Ectodermal cell (in vitro differentiated cells): ENCODE data around the gene IFNA6. TPM values are rescaled to one million over a fixed set of nuclear protein-coding genes. Genes with fewer than 3 reads are reported as not detected.
"Not testable (repeated sequence)": the region's sequence is repeated elsewhere in the genome, so short reads cannot be mapped to it uniquely, and the experiment has no call there.

Experiments used
- H3K27ac ChIP-seq: 2 replicates; pipeline ENCODE4 v1.7.0; 2013; ENCODE audit warnings: mild to moderate bottlenecking, low read depth, low read length; ENCODE audit not compliant: insufficient read depth, poor library complexity, severe bottlenecking
- H3K27me3 ChIP-seq: 2 replicates; pipeline ENCODE4 v1.7.0; 2013; ENCODE audit warnings: mild to moderate bottlenecking, low read length; ENCODE audit not compliant: insufficient read depth, control insufficient read depth, poor library complexity, severe bottlenecking
- H3K36me3 ChIP-seq: one replicate; pipeline ENCODE4 v1.7.0; 2013; ENCODE audit warnings: low read length; ENCODE audit not compliant: control insufficient read depth, insufficient read depth
- H3K4me1 ChIP-seq: one replicate; pipeline ENCODE4 v1.7.0; 2013; ENCODE audit warnings: low read length; ENCODE audit not compliant: control insufficient read depth, insufficient read depth
- H3K4me3 ChIP-seq: 2 replicates; pipeline ENCODE4 v1.7.0; 2013; ENCODE audit warnings: low read depth, low read length, control low read depth; ENCODE audit not compliant: insufficient read depth
- H3K9me3 ChIP-seq: 2 replicates; pipeline ENCODE4 v1.7.0; 2013; ENCODE audit warnings: mild to moderate bottlenecking, low read length, moderate library complexity; ENCODE audit not compliant: control insufficient read depth
- WGBS, 2 experiments: methylation state at CpG; one replicate each; pipeline ENCODE4 v1.1.7; 2013; ENCODE audit warnings: missing lambda C conversion rate in 2 of 2; 5-methylcytosine and 5-hydroxymethylcytosine counted together
- polyA plus RNA-seq, 4 experiments: library from polyadenylated mRNA; stranded (reverse); fragments of 50-300 nt; gene quantifications; one replicate each; pipeline ENCODE4 v1.2.3, GENCODE V29; 2013

Gene IFNA6
- not detected for polyA plus RNA-seq (2013, experiment 1 of 4)
- polyA plus RNA-seq (2013, experiment 2 of 4), result not detected
- not detected for polyA plus RNA-seq (2013, experiment 3 of 4)
- polyA plus RNA-seq (2013, experiment 4 of 4), result not detected

GRCh38 chr9:21350787-21351186, at the start of gene IFNA6:
Gene IFNA6, minus strand, starts transcription at chr9:21350887. Its CDS starts 0 bp downstream, at chr9:21350887.
- no CpG with 5 or more reads among the region's 1 CpG for WGBS, 2 experiments
- no peaks in the 10 kb centered on the region for H3K9me3 ChIP-seq
- H3K36me3 ChIP-seq, result no peaks in the 10 kb centered on the region
- H3K27me3 ChIP-seq, result no peaks in the 10 kb centered on the region
- H3K27ac ChIP-seq, result no peak within 1 kb of the TSS
- H3K4me1 ChIP-seq, result no peaks in the 10 kb centered on the region
- H3K4me3 ChIP-seq, result no peak within 1 kb of the TSS

GRCh38 chr9:21399956-21400355, 49.3 kb upstream of the IFNA6 start:
- 91% methylated on average over 3 of the region's 3 CpGs for WGBS, 2 experiments
- Histone ChIP-seq H3K9me3 (no peaks in the 10 kb centered on the region), H3K36me3 (no peaks in the 10 kb centered on the region), H3K27ac (no peak overlapping the region), H3K4me3 (no peak overlapping the region), H3K4me1 (no peaks in the 10 kb centered on the region), H3K27me3 (peaks cover 52% of the 10 kb centered on the region)

GRCh38 chr9:21398955-21399489, 48.3 kb upstream of the IFNA6 start:
- Histone ChIP-seq H3K4me3 (no peak overlapping the region), H3K27ac (no peak overlapping the region), H3K36me3 (no peaks in the 10 kb centered on the region), H3K4me1 (no peaks in the 10 kb centered on the region), H3K27me3 (peaks cover 52% of the 10 kb centered on the region), H3K9me3 (no peaks in the 10 kb centered on the region)
- WGBS, 2 experiments, result 95 to 97% methylated on average over 1 to 5 of the region's 5 CpGs

GRCh38 chr9:21395778-21396717, 45.4 kb upstream of the IFNA6 start:
- no peak overlapping the region for H3K27ac ChIP-seq
- H3K27me3 ChIP-seq, result peaks cover 32% of the 10 kb centered on the region
- no peaks in the 10 kb centered on the region for H3K9me3 ChIP-seq
- H3K36me3 ChIP-seq, result no peaks in the 10 kb centered on the region
- WGBS, 2 experiments, result 11 to 12% methylated on average over 40 of the region's 40 CpGs
- H3K4me1 ChIP-seq, result no peaks in the 10 kb centered on the region
- peak overlapping the region; percentile 49 for H3K4me3 ChIP-seq

- H3K4me3 ChIP-seq, result no peak overlapping the region
- 84 to 96% methylated on average over 6 of the region's 6 CpGs for WGBS, 2 experiments
- H3K4me1 ChIP-seq, result no peaks in the 10 kb centered on the region
- no peak overlapping the region for H3K27ac ChIP-seq
- H3K27me3 ChIP-seq, result peaks cover 23% of the 10 kb centered on the region
- no peaks in the 10 kb centered on the region for H3K36me3 ChIP-seq
- no peaks in the 10 kb centered on the region for H3K9me3 ChIP-seq
Observed at GRCh38 chr9:21392270-21392669, 41.6 kb upstream of the IFNA6 start.

- H3K27ac ChIP-seq, result no peak within 1 kb of the TSS
- H3K9me3 ChIP-seq, result no peaks in the 10 kb centered on the region
- no peak within 1 kb of the TSS for H3K4me3 ChIP-seq
- WGBS, 2 experiments, result 82 to 85% methylated on average over 1 of the region's 1 CpG
- no peaks in the 10 kb centered on the region for H3K27me3 ChIP-seq
- H3K36me3 ChIP-seq, result no peaks in the 10 kb centered on the region
- peaks cover 6% of the 10 kb centered on the region for H3K4me1 ChIP-seq
Observed at GRCh38 chr9:21385131-21385670, 34.5 kb upstream of the IFNA6 start, which contains the start of gene IFNA2. Gene IFNA2, minus strand, starts transcription at chr9:21385398. Its CDS starts 69 bp downstream, at chr9:21385329.

- no peaks in the 10 kb centered on the region for H3K36me3 ChIP-seq
- 86 to 90% methylated on average over 4 of the region's 4 CpGs for WGBS, 2 experiments
- no peak overlapping the region for H3K4me3 ChIP-seq
- peaks cover 6% of the 10 kb centered on the region for H3K4me1 ChIP-seq
- no peaks in the 10 kb centered on the region for H3K9me3 ChIP-seq
- H3K27me3 ChIP-seq, result no peaks in the 10 kb centered on the region
- no peak overlapping the region for H3K27ac ChIP-seq
Observed at GRCh38 chr9:21383627-21384026, 32.9 kb upstream of the IFNA6 start.

GRCh38 chr9:21381448-21382339, 31.0 kb upstream of the IFNA6 start:
- Histone ChIP-seq H3K4me3 (no peak overlapping the region), H3K27me3 (no peaks in the 10 kb centered on the region), H3K4me1 (peaks cover 6% of the 10 kb centered on the region), H3K36me3 (no peaks in the 10 kb centered on the region), H3K27ac (no peak overlapping the region), H3K9me3 (no peaks in the 10 kb centered on the region)
- WGBS, 2 experiments, result 52 to 61% methylated on average over 5 of the region's 5 CpGs

- H3K4me3 ChIP-seq, H3K9me3 ChIP-seq, H3K27ac ChIP-seq, H3K27me3 ChIP-seq, H3K4me1 ChIP-seq, H3K36me3 ChIP-seq: not testable (repeated sequence)
- WGBS, 2 experiments, result 94 to 96% methylated on average over 1 to 2 of the region's 4 CpGs
Observed at GRCh38 chr9:21371467-21371866, 20.8 kb upstream of the IFNA6 start.
